Subcutaneous abdominal adipose tissue (tissue), 5 donors: Measurements from ENCODE around the gene CCR8.
"Not testable (repeated sequence)": the region's sequence is repeated elsewhere in the genome, so short reads cannot be mapped to it uniquely, and the experiment has no call there.

Source experiments
- H3K27ac ChIP-seq: one replicate; pipeline ENCODE4 v1.7.0; 2013; ENCODE audit warnings: low read depth, mild to moderate bottlenecking, inconsistent platforms, low read length, moderate library complexity
- H3K27me3 ChIP-seq, 5 donors: one replicate each; pipeline ENCODE4 v1.7.0; 2013; ENCODE audit warnings: low read length in 5 of 5, inconsistent platforms in 1 of 5; ENCODE audit not compliant: control insufficient read depth in 5 of 5, insufficient read depth in 4 of 5
- H3K36me3 ChIP-seq, 5 donors: one replicate each; pipeline ENCODE4 v1.7.0; 2013; ENCODE audit warnings: low read length in 5 of 5; ENCODE audit not compliant: control insufficient read depth in 5 of 5, insufficient read depth in 5 of 5
- H3K4me1 ChIP-seq, 5 donors: one replicate each; pipeline ENCODE4 v1.7.0; 2013; ENCODE audit warnings: low read length in 5 of 5, mild to moderate bottlenecking in 3 of 5, moderate library complexity in 1 of 5; ENCODE audit not compliant: control insufficient read depth in 5 of 5, insufficient read depth in 5 of 5
- H3K4me3 ChIP-seq, 5 donors: one replicate each; pipeline ENCODE4 v1.7.0; 2013; ENCODE audit warnings: low read length in 5 of 5, low read depth in 1 of 5
- H3K9ac ChIP-seq, 5 donors: one replicate each; pipeline ENCODE4 v1.7.0; 2013; ENCODE audit warnings: low read length in 5 of 5, mild to moderate bottlenecking in 4 of 5, moderate library complexity in 3 of 5
- H3K9me3 ChIP-seq, 5 donors: one replicate each; pipeline ENCODE4 v1.7.0; 2013; ENCODE audit warnings: low read length in 5 of 5; ENCODE audit not compliant: control insufficient read depth in 5 of 5
- donor health status: healthy.
- donor health status: healthy.
- donor health status: healthy.
- donor health status: healthy.
- donor health status: healthy.

CCR8 gene

DNA sequence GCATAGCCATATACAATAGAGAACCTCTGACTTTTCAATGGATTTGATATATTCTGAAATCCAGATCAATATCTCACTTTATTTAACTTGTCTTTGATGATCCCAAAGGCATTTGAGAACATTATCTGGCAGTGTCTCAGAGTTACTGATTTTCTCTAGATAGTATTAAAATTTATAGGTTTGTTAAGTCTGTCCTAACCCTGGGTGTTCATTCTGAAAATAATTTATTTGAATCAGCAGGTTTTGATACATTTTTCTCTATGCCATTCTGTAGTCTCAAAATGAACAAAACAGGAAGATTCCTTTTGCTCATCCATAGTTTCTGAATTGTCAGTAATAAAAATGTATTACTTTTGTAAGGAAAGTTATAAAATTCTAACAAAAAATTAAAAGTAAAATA, 14.3 kb downstream of the CCR8 start:
- Histone ChIP-seq H3K27me3 (no peaks in the 10 kb centered on the region), H3K36me3 (no peaks in the 10 kb centered on the region), H3K9me3 (no peaks in the 10 kb centered on the region), H3K27ac (no peak overlapping the region), H3K9ac (no peak overlapping the region), H3K4me1 (no peaks in the 10 kb centered on the region), H3K4me3 (no peak overlapping the region)

DNA sequence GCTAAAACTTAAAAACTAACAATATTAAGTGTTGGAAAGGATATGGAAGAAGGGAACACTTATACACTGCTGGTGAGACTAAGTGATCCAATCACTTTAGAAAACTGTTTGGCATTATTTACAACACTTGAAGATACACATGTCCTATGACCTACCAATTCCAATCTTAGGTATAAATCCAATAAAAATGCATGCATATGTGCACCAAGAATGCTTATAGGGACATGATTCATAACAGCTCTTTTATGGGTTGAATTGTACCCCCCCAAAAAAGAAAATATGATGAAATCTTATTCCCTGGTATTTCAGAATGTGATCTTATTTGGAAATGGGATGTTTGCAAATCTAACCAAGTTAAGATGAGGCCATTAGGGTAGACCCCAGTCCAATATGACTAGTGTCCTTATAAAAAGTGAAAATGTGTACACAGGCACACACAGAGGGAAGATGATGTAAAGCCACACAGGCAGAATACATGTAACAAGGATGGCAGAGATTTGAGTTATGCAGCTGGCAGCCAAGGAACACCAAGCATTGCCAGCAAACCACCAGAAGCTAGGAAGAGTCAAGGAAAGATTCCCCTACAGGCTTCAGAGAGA, 15.3 kb downstream of the CCR8 start:
- H3K27me3 ChIP-seq: no peaks in the 10 kb centered on the region
- H3K9ac ChIP-seq: no peak overlapping the region
- no peaks in the 10 kb centered on the region for H3K9me3 ChIP-seq
- no peak overlapping the region for H3K27ac ChIP-seq
- H3K4me3 ChIP-seq: no peak overlapping the region
- H3K4me1 ChIP-seq: no peaks in the 10 kb centered on the region
- H3K36me3 ChIP-seq: no peaks in the 10 kb centered on the region

DNA sequence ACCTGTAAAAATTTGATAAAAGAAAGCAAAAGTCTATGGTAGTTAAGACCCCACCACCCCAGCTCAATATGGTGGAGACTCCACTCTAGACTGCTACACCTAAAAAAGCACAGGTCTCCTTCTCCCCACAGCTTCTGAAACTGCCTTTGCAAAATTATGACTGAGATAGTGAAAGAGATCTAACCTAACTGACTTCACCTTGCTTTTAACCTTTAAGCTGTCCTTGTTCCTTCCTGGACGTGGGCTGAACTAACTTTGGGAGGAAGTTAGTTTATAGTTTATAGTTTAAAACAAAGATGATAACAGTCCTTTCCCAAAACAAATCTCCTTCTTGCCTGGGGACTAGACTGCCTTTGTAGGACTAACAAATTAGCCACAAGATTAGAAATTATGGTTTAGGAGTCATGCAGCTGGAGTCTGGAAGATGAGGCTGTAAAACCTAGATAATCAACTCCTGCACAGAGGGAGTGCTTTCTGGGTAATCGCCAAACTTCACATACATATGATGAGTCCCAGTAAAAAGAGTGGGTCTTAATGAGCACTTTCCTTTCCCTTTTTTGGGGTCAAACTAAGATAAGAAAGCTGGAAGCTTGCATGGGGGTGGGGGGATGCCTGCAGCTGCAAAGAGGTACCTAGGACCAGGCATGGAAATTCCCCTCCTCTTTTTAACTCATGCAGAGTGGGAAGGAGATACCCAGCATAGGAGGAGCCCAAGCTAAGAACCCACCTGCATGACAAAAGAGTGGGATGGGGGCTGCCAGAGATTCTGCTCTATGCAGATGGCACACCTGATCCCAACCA, 17.5 kb downstream of the CCR8 start:
- no peak overlapping the region for H3K4me3 ChIP-seq
- H3K36me3 ChIP-seq: no peaks in the 10 kb centered on the region
- H3K9ac ChIP-seq: no peak overlapping the region
- H3K9me3 ChIP-seq: no peaks in the 10 kb centered on the region
- H3K27me3 ChIP-seq: no peaks in the 10 kb centered on the region
- H3K4me1 ChIP-seq: no peaks in the 10 kb centered on the region
- H3K27ac ChIP-seq: no peak overlapping the region

DNA sequence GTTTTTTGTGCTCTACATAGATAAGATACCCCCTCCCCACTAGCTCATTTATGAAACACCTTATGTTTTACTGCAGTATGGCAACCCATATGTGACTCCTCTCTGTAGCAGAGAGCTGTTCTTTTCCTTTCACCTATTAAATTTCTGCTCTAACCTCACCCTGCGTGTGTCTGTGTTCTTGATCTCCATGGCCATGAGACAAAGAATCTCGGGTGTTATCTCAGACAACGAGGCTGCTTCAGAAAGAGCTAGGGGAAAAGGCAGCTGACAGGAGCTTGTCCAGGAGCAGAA, 18.0 kb downstream of the CCR8 start:
- Histone ChIP-seq H3K9ac (no peak overlapping the region), H3K36me3 (no peaks in the 10 kb centered on the region), H3K4me1 (no peaks in the 10 kb centered on the region), H3K4me3 (no peak overlapping the region), H3K27me3 (no peaks in the 10 kb centered on the region), H3K9me3 (no peaks in the 10 kb centered on the region), H3K27ac (no peak overlapping the region)

DNA sequence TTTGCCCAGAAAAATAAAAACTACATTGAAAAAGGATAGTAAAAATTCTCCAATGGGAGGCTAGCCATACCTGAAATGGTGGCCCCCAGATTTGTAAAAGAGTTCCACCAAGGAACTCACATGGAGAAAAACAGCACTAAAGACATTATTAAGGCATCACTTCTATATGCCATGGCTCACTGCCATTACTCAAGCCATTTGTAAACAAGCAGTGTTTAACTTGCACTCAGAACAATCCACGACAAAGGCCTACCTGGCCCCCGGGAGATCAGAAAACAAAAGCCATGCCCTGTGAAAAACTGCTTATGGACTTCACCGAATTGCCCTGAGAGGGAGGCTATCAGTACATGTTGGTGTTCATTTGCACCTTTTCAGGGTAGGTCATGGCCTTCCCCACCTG, 19.6 kb downstream of the CCR8 start:
- Histone ChIP-seq H3K9ac (no peak overlapping the region), H3K27me3 (no peaks in the 10 kb centered on the region), H3K27ac (no peak overlapping the region), H3K4me3 (no peak overlapping the region), H3K36me3 (no peaks in the 10 kb centered on the region), H3K9me3 (no peaks in the 10 kb centered on the region), H3K4me1 (no peaks in the 10 kb centered on the region)

DNA sequence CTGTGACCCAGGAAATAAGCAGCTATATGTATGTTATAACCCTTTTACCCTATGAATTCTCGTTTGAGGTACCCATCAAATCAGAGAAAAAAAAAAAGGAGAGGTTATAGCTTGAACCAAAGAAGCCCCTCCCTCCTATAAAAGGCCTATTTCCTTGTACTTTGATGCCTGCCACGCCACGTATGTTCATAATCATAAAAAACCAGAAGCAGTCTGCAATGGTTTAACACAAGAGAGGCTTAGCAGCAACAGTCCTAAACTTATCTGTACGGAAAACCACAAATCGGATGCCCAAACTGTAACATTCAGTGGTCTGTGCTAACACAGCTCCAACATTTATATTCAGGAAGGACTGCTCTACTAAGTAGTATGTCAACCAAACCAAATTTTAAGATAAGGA, 21.2 kb downstream of the CCR8 start:
- Histone ChIP-seq H3K9ac (no peak overlapping the region), H3K4me3 (no peak overlapping the region)

DNA sequence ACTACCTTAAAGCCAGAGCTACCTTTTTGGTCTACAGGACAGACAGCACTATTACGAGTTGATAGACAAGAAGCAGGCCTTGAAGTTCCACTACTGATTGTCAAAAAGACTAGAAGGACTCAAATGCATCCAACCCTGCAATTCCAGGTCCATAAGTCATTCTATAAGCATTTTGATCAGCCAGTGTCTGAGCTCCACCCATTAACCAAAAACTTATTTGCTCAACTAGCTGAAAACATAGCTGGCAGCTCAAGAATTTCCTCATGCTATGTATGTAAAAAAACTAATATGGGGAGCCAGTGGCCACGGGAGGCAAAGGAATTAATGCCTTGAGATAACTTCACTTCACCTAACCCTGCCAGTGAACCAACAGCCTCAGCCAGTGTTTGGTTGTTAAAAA, 21.6 kb downstream of the CCR8 start:
- not testable (repeated sequence) for H3K4me3 ChIP-seq, H3K9ac ChIP-seq, H3K27me3 ChIP-seq, H3K27ac ChIP-seq, H3K4me1 ChIP-seq, H3K36me3 ChIP-seq, H3K9me3 ChIP-seq

More for the DNA sequence above, 21.2 kb downstream of the CCR8 start:
- Histone ChIP-seq H3K27me3 (no peaks in the 10 kb centered on the region), H3K9me3 (no peaks in the 10 kb centered on the region), H3K36me3 (no peaks in the 10 kb centered on the region), H3K27ac (no peak overlapping the region), H3K4me1 (no peaks in the 10 kb centered on the region)

DNA sequence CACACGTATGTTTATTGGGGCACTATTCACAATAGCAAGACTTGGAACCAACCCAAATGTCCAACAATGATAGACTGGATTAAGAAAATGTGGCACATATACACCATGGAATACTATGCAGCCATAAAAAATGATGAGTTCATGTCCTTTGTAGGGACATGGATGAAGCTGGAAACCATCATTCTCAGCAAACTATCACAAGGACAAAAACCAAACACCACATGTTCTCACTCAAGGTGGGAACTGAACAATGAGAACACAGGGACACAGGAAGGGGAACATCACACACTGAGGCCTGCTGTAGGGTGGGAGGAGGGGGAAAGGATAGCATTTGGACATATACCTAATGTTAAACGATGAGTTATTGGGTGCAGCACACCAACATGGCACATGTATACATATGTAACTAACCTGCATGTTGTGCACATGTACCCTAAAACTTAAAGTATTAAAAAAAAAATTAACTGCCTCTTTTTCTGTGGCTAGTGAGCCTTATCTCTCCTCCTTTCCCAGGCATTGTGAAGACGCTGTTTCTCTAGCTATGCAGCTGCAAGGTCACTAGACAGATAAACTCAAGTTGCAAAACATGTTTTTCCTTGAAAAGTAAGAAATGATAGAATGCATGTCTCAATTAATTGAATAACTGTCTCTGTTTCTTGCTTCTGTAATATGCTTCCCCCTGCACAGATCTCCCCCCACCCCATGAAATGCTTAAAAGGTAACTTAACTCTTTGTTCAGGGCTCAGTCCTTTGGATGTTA, 23.8 kb downstream of the CCR8 start:
- H3K36me3 ChIP-seq, H3K9ac ChIP-seq, H3K4me1 ChIP-seq, H3K4me3 ChIP-seq, H3K27ac ChIP-seq, H3K9me3 ChIP-seq, H3K27me3 ChIP-seq: not testable (repeated sequence)

DNA sequence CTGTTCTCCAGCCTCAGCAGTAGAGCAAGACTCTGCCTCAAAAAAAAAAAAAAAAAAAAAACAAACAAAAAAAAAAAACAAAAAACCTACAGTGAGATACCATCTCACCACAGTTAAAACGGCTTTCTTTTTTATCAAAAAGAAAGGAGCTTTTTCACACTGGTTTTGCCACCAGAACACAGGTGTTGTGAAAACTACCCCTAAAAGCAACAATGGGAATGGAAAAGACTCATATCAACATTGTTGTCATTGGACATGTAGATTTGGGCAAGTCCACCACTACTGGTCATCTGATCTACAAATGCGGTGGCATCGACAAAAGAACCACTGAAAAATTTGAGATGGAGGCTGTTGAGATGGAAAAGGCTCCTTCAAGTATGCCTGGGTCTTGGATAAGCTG, 28.8 kb downstream of the CCR8 start:
- Histone ChIP-seq H3K9ac (no peak overlapping the region), H3K36me3 (no peaks in the 10 kb centered on the region), H3K4me1 (no peaks in the 10 kb centered on the region), H3K4me3 (no peak overlapping the region), H3K27me3 (no peaks in the 10 kb centered on the region), H3K27ac (no peak overlapping the region), H3K9me3 (no peaks in the 10 kb centered on the region)

DNA sequence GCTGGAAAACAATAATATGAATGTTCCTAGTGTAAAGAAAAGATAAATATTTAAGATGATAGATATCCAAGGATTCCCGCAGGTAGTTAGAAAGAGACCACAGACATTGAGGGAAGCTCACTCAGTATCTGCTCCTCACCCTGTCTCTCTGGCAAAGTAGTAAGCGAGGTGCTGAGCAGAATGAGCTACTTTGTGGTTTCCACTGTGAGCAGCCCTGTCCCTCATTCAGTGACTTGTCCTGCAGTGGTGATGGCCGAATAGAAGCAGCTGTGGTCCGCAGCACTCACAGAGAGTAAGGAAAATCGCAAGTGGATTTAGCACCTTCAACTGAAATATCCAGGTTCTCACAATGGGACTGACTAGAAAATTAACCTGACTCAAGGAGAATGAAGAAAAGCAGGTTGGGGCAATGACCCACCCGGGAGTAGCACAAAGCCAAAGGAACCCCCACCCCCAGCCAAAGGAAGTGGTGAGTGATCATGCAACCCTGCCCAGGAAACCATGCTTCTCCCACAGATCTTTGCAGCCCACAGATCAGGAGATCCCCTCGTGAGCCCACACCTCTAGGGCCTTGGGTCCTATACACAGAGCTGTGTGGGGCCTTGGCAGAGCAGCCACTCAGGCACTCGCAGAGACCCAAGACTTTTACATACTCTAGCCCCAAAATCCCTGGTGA, 31.9 kb downstream of the CCR8 start:
- H3K36me3 ChIP-seq: no peaks in the 10 kb centered on the region
- no peaks in the 10 kb centered on the region for H3K4me1 ChIP-seq
- H3K9ac ChIP-seq: no peak overlapping the region
- H3K27me3 ChIP-seq: no peaks in the 10 kb centered on the region
- H3K9me3 ChIP-seq: peaks cover 0 to 2% (median 0%) of the 10 kb centered on the region in 5 donors
- no peak overlapping the region for H3K4me3 ChIP-seq
- no peak overlapping the region for H3K27ac ChIP-seq
